Neural progenitor cell (in vitro differentiated cells): Measurements from ENCODE around the gene MDH1B. TPM values are rescaled to one million over a fixed set of nuclear protein-coding genes. Genes with fewer than 3 reads are reported as not detected.
"Not testable (repeated sequence)": the region's sequence is repeated elsewhere in the genome, so short reads cannot be mapped to it uniquely, and the experiment has no call there.

Experiments used
- DNase-seq: peaks from one replicate; pipeline ENCODE4 v3.0.0-alpha.2; 2016; ENCODE audit warnings: low spot score
- H2AFZ ChIP-seq: fragments of 200-600 bp; sonication (generic); replicated peaks from 2 replicates; pipeline ENCODE4 v1.6.1; 2016; ENCODE audit warnings: antibody characterized with exemption
- H3F3A ChIP-seq: fragments of 200-600 bp; sonication (generic); 2 replicates; pipeline ENCODE4 v1.6.1; 2016; ENCODE audit warnings: antibody characterized with exemption, low read depth
- H3K27ac ChIP-seq: fragments of 200-600 bp; sonication (generic); 2 replicates; pipeline ENCODE4 v1.5.1; 2016; ENCODE audit warnings: mild to moderate bottlenecking
- H3K27me3 ChIP-seq: fragments of 200-600 bp; sonication (generic); 2 replicates; pipeline ENCODE4 v1.6.1; 2016; ENCODE audit warnings: mild to moderate bottlenecking, moderate library complexity
- H3K36me3 ChIP-seq: fragments of 200-600 bp; sonication (generic); 2 replicates; pipeline ENCODE4 v1.5.1; 2016
- H3K4me1 ChIP-seq: fragments of 200-600 bp; sonication (generic); 2 replicates; pipeline ENCODE4 v1.6.1; 2016; ENCODE audit warnings: mixed run types
- H3K4me2 ChIP-seq: fragments of 200-600 bp; sonication (generic); 2 replicates; pipeline ENCODE4 v1.6.1; 2016
- H3K4me3 ChIP-seq: fragments of 200-600 bp; sonication (generic); 2 replicates; pipeline ENCODE4 v1.5.1; 2016
- H3K79me2 ChIP-seq: fragments of 200-600 bp; sonication (generic); 2 replicates; pipeline ENCODE4 v1.6.1; 2016; ENCODE audit warnings: low read depth
- H3K9ac ChIP-seq: fragments of 200-600 bp; sonication (generic); 2 replicates; pipeline ENCODE4 v1.6.1; 2016
- H3K9me3 ChIP-seq: fragments of 200-600 bp; sonication (generic); 2 replicates; pipeline ENCODE4 v1.5.1; 2016; ENCODE audit warnings: low read depth
- H4K20me1 ChIP-seq: fragments of 200-600 bp; sonication (generic); 2 replicates; pipeline ENCODE4 v1.6.1; 2016; ENCODE audit warnings: low read depth
- H3K27ac Mint-ChIP-seq: 3 replicates; pipeline ENCODE4 v1.8.0; 2021; ENCODE audit warnings: mixed read lengths
- H3K27me3 Mint-ChIP-seq: 2 replicates; pipeline ENCODE4 v1.8.0; 2022; ENCODE audit warnings: low read depth, mild to moderate bottlenecking, inconsistent platforms, moderate library complexity, mixed read lengths; ENCODE audit not compliant: insufficient read depth
- H3K36me3 Mint-ChIP-seq: 3 replicates; pipeline ENCODE4 v1.8.0; 2021; ENCODE audit warnings: mixed read lengths
- H3K4me1 Mint-ChIP-seq: 3 replicates; pipeline ENCODE4 v1.8.0; 2021; ENCODE audit warnings: mixed read lengths
- H3K4me3 Mint-ChIP-seq: 3 replicates; pipeline ENCODE4 v1.8.0; 2021; ENCODE audit warnings: mild to moderate bottlenecking, moderate library complexity, mixed read lengths
- H3K9me3 Mint-ChIP-seq: 3 replicates; pipeline ENCODE4 v1.8.0; 2020; ENCODE audit warnings: mixed read lengths
- CTCF ChIP-seq: fragments of 200-600 bp; sonication (generic); IDR thresholded peaks from 2 replicates; pipeline ENCODE4 v1.5.1; 2017; ENCODE audit warnings: antibody characterized with exemption, mild to moderate bottlenecking
- EZH2 ChIP-seq: fragments of 200-600 bp; sonication (generic); IDR thresholded peaks from 2 replicates; pipeline ENCODE4 v1.6.1; 2017; ENCODE audit warnings: antibody characterized with exemption, mild to moderate bottlenecking, moderate library complexity
- EZH2phosphoT487 ChIP-seq: fragments of 200-600 bp; sonication (generic); IDR thresholded peaks from 2 replicates; pipeline ENCODE4 v1.6.1; 2017; ENCODE audit warnings: antibody characterized with exemption
- total RNA-seq: library from RNA; depleted of rRNA; stranded (reverse); fragments of >200 nt; gene quantifications from 2 replicates; pipeline ENCODE4 v1.2.3, GENCODE V29; 2015; ENCODE audit warnings: low replicate concordance

MDH1B gene
- total RNA-seq: 3.7 and 3.9 TPM in 2 replicates

DNA sequence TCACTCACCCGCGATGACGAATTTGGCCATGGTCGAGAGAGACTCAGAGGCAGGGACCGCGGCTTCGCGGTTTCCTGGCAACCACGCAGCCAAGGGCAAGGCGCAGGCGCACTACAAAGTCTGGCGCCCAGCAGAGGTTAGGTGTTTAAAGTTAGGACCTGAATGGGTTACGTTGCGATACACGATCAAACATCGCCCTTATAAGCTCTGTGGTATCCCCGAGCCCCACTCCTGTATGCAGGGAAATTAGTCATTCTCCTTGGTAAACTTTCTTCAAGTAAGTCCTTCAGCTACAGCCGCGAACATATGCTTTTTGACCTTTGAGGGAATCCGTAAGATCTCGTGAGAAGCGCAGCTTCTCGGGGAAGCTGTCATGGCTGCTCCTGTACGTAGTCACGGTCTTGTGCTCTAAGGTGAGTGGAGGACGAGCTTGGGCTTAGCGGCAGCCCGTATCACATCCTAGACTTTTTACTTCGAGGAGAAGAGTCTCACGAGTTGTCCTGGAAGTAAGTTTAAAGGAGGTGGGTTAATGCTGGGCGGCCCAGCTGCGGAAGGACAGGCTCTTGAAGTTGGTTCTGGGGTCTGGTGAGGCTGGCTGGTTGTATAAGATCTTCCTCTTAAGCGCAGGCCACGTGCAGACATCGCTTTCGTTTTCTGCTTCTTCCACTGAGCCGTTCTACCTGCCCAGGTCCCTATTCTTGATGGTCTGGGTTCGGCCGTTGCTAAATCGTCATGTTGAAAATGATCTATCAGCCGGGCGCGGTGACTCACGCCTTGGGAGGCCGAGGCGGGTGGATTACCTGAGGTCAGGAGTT is at the start of gene MDH1B, which contains the start of gene FASTKD2:
TSS of gene MDH1B (minus strand) at position 87 of the 815 bp plus-strand sequence. CDS start at position 30, 57 bp downstream.
TSS of gene FASTKD2 (plus strand) at position 365 of the 815 bp plus-strand sequence. CDS start 1,088 bp downstream, outside the sequence.
- Mint-ChIP-seq H3K27me3 (peaks cover 4% of the 10 kb centered on the region), H3K27ac (peak within 1 kb of the TSS; percentile 97), H3K9me3 (no peaks in the 10 kb centered on the region), H3K36me3 (peaks cover 6% of the 10 kb centered on the region), H3K4me1 (peaks cover 10% of the 10 kb centered on the region), H3K4me3 (no peak within 1 kb of the TSS)
- Histone ChIP-seq H2AFZ (peak within 1 kb of the TSS; percentile 98), H3K9ac (peak within 1 kb of the TSS; percentile 87), H3K27me3 (peaks cover 26% of the 10 kb centered on the region), H4K20me1 (no peaks in the 10 kb centered on the region), H3F3A (no peaks in the 10 kb centered on the region), H3K4me3 (peak within 1 kb of the TSS; percentile 81), H3K79me2 (peaks cover 42% of the 10 kb centered on the region), H3K36me3 (no peaks in the 10 kb centered on the region), H3K4me2 (peak within 1 kb of the TSS; percentile 86), H3K4me1 (peaks cover 5% of the 10 kb centered on the region), H3K27ac (no peak within 1 kb of the TSS), H3K9me3 (no peaks in the 10 kb centered on the region)
- peak; percentile 90 for DNase-seq
- TF ChIP-seq EZH2 (no peak), CTCF (no peak), EZH2phosphoT487 (no peak)

DNA sequence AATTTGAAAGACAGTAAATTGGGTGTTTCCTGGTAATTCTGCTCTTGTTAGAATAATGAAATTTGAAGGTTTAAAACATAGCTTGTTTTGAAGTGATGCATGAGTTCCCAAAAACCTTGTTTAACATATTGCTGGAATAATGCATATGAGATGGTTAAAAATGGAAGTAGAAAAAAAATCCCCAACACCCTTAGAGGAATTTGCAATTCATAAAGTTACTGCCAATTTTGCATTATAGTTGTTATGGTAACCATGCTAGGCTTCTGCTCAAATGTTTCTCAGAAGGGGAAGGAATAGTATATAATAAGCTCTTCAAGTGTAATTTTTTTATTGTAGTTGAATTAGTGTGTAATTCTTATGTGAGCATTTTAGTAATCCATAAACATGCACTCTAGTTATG is 49.4 kb upstream of the MDH1B start:
- Histone ChIP-seq H3K27me3 (peaks cover 22% of the 10 kb centered on the region), H3K4me3 (no peak overlapping the region), H3K27ac (no peak overlapping the region), H3K9me3 (no peaks in the 10 kb centered on the region), H3K36me3 (no peaks in the 10 kb centered on the region), H3K79me2 (no peaks in the 10 kb centered on the region), H3K4me2 (no peak overlapping the region), H3K4me1 (no peaks in the 10 kb centered on the region), H3F3A (no peaks in the 10 kb centered on the region), H3K9ac (no peak overlapping the region), H2AFZ (no peak overlapping the region), H4K20me1 (no peaks in the 10 kb centered on the region)
- TF ChIP-seq EZH2phosphoT487 (no peak), CTCF (no peak), EZH2 (no peak)
- Mint-ChIP-seq H3K27me3 (peaks cover 4% of the 10 kb centered on the region), H3K4me3 (no peak overlapping the region), H3K27ac (no peak overlapping the region), H3K36me3 (peaks cover 4% of the 10 kb centered on the region), H3K9me3 (no peaks in the 10 kb centered on the region), H3K4me1 (no peaks in the 10 kb centered on the region)
- DNase-seq: no peak

- H3F3A ChIP-seq, H3K4me2 ChIP-seq, H3K9ac ChIP-seq, H3K79me2 ChIP-seq, H3K9me3 ChIP-seq, H3K27ac ChIP-seq, H3K4me1 Mint-ChIP-seq, H4K20me1 ChIP-seq, H3K4me3 Mint-ChIP-seq, H3K27me3 Mint-ChIP-seq, H3K9me3 Mint-ChIP-seq, H3K27ac Mint-ChIP-seq, H2AFZ ChIP-seq, H3K4me3 ChIP-seq, H3K4me1 ChIP-seq, H3K36me3 ChIP-seq, H3K36me3 Mint-ChIP-seq, DNase-seq: not testable (repeated sequence)
- H3K27me3 ChIP-seq: peaks cover 22% of the 10 kb centered on the region
These were observed 47.3 kb upstream of the MDH1B start for GRCh38 chr2:206812471-206812870.

DNA sequence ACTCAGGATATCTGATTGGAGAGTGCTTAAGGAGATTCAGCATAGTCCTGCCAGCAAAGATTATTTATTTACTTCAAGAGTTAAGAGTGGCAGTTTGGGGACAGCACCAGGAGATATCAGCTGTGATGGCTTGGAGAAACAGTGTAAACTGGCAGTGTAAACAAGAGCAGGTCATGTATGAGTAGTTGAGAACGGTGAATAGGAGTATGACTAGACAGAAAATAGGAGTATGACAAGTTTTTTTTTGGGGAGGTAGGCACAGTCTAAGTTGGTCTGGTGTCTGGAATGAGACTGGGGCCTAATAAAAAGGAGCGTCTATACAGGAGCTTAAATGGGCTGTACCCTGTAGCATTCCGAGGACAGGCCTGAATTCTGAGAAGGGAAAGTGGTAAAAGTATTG is 42.5 kb upstream of the MDH1B start:
- H3K27ac Mint-ChIP-seq, H3K36me3 ChIP-seq, H3K27me3 Mint-ChIP-seq, H3K27ac ChIP-seq, H4K20me1 ChIP-seq, H3K4me1 ChIP-seq, H3K9me3 Mint-ChIP-seq, H3K36me3 Mint-ChIP-seq, H3K4me3 ChIP-seq, H3K9me3 ChIP-seq, H3K79me2 ChIP-seq, H3K4me3 Mint-ChIP-seq, H2AFZ ChIP-seq, H3K9ac ChIP-seq, H3F3A ChIP-seq, H3K4me2 ChIP-seq, DNase-seq: not testable (repeated sequence)
- peaks cover 20% of the 10 kb centered on the region for H3K27me3 ChIP-seq
- H3K4me1 Mint-ChIP-seq: peaks cover 12% of the 10 kb centered on the region
